Activated naive CD4-positive, alpha-beta T cell treated with Interleukin-2 at 50 U/mL for 16 hours (primary cell): Measurements from ENCODE around the gene TRIM14.
"Not testable (repeated sequence)": the region's sequence is repeated elsewhere in the genome, so short reads cannot be mapped to it uniquely, and the experiment has no call there.

Experiments used
- DNase-seq: peaks from one replicate; pipeline ENCODE4 v3.0.0-alpha.2; 2020

TRIM14 gene

GRCh38 chr9:98140503-98140902 is 21.5 kb upstream of the TRIM14 start:
- no peak for DNase-seq

DNA sequence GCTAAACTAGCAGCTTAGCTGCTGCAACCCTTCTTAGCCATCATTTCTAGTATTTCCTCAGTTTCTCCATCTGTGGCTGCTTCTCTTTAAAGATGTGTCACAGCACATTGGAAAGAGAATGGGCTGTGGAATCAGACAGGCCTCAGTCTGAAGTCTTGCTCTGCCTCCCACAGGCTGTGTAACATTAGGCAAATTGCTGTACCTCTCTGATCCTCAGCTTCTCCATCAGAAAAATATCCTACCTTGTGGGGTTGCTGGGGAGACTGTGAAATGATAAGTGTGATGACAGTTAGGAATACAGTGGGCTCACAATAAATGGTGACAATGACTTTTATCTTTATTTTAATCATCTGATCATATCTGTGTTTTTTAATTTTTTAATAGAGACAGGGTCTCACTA is 17.5 kb upstream of the TRIM14 start:
- no peak for DNase-seq

DNA sequence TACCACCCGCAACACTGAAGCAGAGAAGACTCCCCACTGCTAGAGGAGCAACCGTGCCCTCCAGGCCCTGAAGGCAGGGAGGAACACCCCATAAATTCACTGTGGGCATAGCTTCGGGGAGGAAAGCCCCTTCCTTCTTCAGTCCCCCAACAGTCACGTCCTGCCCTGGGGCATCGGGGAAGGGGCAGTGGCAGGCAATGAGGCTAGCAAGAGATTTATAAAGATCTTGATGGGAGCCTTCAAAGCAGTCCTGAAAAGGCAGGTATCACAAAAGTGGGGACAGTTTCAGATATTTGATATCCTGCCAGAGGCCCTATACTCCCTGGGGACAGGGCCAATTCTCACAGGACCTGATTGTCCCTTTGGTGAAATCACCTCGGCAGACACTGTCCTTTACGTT is 16.9 kb upstream of the TRIM14 start:
- DNase-seq = no peak

GRCh38 chr9:98135558-98135934 is 16.5 kb upstream of the TRIM14 start:
- no peak for DNase-seq

DNA sequence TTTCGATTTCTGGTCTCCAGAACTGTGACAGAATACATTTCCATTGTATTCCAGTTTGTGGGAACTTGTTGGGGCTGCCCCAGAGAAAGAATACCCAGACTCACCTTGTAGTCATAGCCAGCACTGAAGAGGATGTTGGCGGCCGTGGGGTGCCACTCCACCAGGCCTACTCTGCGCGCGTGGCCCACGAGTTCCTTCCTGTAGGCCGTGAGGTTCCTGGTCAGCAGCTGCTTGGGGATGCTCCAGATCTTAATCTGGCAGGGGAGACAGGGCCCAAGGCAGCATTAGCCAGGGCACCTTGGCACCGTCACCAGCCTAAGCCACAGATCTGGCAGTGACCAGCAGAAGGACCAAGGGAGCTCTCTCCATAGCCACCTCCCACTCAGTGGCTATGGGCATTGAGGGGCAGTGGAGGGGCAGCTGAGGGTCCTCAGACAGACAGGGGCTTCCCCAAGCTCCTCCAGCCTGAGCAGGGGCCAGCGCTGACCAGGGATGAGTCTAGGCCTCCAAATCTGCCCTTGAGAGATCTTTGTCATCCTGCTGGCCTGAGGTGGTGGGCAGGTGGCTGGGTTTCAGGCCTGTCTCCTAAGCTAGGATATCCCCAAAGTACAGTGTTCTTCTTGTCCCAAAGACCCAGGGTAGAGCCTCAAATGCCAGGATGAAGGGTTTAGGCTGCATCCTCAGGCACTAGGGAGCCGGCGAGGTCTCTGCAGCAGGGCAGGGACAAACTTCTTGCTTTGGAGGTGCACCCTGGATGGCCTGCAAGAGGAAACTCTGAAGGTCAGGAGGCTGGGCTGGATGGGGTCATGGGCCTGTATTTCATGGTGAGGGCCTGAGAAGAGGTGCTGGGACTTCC is 15.9 kb upstream of the TRIM14 start:
- no peak for DNase-seq

DNA sequence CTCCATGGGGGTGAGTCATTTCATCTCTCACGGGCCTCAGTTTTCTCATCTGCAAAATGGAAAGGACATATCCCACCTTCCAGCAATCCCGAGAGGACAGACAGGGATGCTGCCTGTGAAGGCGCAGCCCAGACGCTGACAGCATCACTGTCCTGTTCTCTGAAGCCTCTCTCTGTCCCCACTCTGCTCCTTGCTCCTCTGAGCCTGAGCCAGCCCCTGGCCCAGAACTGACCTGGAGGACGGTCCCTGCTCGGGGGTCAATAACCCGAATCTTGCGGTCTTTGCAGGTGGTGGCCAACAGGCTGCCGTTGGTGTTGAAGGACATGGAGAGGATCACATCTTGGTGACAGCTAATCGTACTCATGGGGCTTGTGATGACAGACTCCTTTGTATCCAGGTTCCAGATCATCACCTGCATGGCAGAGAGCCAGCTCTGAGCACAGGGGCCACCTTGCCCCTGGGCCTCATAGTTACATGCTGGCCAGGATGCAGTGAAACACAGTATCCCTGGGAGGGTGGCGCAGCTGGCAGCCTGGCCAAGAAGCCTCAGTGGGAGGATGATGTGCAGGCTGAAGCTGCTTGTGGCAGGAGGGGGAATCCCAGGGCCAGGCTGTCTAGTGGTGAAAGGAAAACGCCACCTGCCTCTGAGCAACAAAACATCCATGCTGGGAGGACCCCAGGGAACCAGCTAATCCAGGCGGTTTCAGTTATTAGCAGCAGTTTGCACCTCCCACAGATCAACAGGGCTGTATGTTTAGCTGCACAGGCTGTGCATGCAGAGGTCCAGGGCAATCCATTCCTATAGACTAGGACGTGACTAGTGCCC is 14.0 kb upstream of the TRIM14 start:
- no peak for DNase-seq

GRCh38 chr9:98132158-98132557 is 13.1 kb upstream of the TRIM14 start:
- DNase-seq = no peak

DNA sequence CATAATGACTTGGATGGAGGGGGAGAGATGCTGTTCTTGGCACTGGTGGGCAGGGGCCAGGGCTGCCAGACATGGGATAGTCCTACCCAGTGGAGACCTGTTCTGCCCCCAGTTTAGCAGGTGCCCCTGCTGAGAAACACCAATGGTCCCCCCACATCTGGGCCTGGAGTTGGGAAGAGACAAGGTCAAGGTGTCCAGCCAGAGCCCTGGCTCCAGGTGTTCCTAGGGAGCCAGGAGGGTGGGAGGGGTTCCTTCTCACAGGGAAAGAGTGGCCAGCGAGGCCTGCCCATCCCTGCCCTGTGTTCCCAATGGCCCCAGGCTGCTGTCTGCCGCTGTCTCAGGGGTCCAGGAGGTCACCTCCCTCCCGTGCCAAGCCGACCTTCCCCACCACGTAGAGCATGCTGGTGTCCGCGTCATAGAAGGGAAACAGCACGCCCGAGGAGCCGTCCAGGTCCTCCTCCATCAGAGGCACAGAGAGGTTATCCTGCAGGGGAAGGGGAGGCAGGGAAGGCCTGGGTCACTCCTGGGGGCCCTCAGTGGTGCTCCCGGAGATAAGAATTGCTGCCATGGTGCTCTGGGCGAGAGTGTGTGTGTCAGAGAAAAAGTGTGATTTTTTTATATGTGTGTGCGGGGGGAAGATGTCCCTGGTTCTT is 11.7 kb upstream of the TRIM14 start:
- DNase-seq = no peak

DNA sequence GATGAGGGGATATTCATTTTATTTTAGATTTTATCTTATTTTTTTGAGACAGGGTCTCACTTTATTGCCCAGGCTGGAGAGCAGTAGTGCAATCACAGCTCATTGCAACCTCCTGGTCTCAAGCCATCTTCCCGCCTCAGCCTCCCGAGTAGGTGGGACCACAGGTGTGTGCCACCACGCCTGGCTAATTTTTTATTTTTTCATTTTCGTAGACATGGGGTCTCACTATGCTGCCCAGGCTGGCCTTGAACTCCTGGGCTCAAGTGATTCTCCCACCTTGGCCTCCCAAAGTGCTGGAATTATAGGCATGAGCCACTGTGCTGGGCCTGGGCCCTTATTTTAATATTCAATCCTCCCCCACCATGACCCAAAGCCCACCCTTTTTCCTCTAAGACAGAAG is 11.0 kb upstream of the TRIM14 start:
- not testable (repeated sequence) for DNase-seq

DNA sequence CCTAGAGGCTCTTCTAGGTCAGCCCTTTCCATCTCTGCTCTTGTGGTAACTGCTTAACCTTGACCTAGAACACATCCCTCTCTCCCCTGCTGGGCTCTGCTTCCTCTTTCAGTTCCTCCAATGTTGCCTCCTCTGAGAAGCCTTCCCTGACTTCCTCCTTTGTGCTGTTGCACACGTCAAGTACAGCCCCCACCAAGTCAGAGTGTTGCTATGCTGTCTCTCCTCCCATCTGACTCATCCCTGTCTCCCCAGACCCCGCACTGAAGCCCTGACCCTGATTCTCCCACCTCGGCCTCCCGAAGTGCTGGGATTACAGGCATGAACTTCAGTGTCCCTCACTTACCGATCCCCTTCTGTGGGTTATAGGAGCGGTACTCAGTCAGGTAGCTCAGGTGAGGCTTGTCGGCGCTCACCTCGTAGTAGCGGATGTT is 10.4 kb upstream of the TRIM14 start:
- DNase-seq = no peak

DNA sequence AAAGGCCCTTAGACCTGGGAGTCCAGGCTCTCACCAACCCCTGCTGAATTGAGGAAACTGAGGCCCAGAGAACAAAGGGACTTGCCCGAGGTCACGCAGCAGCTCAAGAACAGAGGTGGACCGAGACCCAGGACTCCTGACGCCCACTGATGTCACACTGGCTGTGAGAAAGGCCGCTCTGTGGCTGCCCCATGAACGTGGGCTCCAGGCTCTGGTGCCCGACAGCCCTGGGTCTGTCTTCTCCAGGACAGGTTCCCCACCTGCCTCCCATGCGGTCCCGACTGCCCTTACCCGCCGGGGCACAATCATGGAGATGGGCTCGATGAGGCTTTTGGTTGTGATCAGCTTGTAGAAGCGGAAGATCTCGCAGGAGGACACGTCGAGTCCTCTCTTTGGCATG is 9.3 kb upstream of the TRIM14 start:
- no peak for DNase-seq

- DNase-seq = no peak
Measured at GRCh38 chr9:98127226-98127625, 8.2 kb upstream of the TRIM14 start.

DNA sequence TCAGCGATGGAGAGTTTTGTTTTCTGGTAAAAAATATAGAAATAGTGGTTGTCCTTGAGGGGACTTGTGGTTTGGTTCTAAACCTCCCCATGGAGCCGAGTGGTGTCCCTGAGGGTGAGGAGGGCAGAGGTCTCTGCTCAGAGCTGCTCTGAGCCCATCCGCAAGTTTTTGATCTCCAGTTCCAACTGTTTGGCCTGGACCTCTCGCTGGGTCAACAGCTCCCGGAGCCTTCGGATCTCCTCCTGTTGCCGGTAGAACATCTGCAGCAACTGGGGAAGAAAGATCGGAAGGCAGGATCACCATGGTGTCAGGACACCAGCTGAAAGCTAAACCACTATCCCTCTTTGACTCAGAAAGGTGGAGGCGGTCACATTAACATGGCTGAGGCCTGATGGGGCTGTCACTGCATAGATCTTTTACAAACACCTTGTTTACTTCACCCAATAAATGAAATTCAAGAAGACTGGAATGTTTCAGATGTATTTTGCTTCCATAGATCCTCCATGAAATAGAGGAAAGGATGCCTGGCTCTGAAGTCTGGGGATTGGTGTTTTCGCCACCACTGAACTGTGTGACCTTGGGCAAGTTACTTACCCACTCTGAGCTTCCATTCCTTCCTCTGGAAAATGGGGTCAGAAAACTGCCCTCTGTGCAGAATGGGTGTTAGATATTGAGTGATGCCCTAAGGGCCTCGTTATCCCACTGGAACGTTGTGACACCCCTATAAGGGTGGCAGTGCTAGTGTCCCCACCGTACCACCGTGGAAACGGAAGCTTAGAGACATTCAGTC is 5.8 kb upstream of the TRIM14 start:
- no peak for DNase-seq

DNA sequence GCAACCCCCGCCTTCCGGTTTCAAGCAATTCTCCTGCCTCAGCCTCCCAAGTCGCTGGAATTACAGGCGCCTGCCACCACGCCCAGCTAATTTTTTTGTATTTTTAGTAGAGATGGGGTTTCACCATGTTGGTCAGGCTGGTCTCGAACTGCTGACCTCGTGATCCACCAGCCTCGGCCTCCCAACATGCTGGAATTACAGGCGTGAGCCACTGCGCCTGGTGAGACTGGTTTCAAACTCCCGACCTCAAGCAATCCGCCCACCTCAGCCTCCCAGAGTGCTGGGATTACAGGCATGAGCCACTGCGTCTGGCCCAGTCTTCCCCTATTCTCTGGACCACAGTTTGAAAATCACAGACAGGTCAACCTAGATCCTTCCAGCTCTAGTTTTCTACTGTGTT is 5.1 kb upstream of the TRIM14 start:
- not testable (repeated sequence) for DNase-seq

DNA sequence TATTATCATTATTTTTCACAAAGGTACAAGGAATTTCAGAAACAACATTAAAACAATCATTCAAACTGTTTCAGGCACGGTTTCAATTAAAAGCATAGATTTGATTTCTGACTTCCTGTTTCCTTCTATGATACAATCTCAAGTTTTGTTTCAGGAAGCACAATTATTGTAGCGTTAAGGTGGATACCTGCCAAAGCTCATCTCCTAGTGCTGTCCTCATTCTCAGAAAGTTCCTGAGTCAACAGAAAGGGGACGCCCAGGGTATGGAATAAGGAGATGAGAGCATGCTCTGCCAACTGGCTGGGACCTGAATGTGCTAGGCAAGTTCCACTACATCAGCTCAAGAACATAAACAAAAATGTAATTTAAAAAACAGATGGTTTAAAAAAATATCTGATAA is 2.0 kb upstream of the TRIM14 start:
- DNase-seq = no peak

DNA sequence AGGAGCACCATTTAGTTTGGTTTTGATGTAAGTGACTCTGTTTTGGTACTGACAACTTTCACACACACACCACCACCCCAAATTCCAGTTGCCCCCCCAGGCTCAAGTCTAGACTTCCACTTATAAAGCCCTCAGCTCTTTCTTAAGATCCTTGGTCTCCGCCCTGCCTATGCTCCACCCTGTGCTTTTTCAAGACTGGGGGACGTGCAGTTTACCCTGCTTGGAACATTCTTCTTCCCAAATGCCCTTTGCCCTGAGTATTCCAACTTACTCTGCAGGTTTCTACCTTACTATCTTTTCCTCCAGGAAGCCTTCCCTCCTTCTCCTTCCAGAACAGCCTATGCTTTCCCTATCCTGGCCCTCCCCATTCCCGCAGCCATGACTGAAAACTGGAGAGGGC is 1.5 kb upstream of the TRIM14 start:
- DNase-seq = no peak

DNA sequence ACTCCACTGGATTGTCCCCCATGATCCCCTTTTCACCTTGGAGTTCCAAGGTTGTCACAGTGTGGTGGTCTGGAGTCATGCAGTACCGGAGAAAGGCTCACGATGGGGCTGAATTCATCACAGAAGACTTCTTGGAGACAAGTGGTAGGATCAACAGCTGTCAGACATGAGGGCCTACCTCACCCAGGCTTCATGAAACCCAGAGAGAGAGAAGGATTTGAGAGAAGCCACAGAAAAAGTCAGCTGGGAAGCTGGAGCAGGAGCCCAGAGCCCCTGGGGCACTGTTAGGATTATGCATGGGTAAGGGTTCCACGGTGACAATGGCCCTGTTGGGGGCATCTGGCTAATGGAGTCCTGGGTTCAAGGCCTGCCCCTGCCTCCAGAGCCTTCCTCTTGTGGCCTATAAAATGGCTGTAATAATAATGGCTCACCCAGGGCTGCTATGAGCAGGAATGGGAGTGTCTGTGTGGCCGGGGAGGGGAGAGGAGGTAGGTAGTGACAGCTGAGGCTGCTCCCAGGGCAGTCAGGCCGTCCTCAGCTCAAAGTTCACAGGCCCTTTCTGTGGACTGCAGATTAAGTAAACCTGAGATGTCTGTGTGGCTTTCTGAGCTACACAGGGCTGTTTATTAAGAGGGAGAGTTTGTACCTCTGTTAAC is 910 bp downstream of the TRIM14 start:
- peak; percentile 45 for DNase-seq

- DNase-seq = not testable (repeated sequence)
Measured at GRCh38 chr9:98117097-98117496, 1.9 kb downstream of the TRIM14 start.

DNA sequence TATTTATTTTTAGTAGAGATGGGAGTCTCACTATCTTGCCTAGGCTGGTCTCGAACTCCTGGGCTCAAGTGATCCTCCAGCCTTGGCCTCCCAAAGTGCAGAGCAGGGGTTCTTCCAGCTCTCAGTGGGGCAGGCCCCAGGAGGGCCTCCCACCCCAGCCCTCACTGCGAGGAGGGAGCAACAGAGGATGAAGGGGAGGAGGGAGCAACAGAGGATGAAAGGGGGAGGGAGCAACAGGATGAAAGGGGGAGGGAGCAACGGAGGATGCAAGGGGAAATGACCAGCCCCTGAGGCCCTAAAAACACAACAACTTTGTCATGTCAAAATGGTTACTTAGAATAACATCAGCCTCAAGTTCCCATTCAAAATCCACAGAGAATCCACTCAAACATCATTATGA is 10.0 kb downstream of the TRIM14 start:
- no peak for DNase-seq

DNA sequence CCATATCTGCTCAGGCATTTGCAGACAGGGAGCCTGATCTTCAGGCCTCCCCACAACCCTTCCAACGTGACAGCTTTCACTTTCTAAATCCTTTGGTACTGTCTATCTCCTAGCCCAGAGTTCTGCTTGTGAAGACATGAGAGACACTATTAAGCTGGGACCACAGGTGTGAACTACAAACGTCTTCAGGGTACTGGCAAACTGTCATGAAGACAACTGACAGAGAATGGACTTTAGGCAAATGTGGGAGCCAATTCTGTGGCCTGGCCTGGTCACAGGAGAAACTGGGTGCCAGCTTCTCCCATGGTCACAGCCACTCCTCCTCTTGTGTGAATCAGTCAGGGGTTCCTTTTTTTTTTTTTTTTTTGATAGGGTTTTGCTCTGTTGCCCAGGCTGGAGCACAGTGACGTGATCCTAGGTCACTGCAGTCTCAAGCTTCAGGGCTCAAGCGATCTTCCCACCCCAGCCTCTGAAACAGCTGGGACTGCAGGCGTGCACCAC is 10.4 kb downstream of the TRIM14 start:
- DNase-seq = no peak

- DNase-seq = no peak
Measured at GRCh38 chr9:98107926-98108325, 11.1 kb downstream of the TRIM14 start.

- DNase-seq = no peak
Measured at GRCh38 chr9:98105006-98105405, 14.0 kb downstream of the TRIM14 start.
